ENCODE measurements around the gene CDKL4.

The CDKL4 gene

DNA sequence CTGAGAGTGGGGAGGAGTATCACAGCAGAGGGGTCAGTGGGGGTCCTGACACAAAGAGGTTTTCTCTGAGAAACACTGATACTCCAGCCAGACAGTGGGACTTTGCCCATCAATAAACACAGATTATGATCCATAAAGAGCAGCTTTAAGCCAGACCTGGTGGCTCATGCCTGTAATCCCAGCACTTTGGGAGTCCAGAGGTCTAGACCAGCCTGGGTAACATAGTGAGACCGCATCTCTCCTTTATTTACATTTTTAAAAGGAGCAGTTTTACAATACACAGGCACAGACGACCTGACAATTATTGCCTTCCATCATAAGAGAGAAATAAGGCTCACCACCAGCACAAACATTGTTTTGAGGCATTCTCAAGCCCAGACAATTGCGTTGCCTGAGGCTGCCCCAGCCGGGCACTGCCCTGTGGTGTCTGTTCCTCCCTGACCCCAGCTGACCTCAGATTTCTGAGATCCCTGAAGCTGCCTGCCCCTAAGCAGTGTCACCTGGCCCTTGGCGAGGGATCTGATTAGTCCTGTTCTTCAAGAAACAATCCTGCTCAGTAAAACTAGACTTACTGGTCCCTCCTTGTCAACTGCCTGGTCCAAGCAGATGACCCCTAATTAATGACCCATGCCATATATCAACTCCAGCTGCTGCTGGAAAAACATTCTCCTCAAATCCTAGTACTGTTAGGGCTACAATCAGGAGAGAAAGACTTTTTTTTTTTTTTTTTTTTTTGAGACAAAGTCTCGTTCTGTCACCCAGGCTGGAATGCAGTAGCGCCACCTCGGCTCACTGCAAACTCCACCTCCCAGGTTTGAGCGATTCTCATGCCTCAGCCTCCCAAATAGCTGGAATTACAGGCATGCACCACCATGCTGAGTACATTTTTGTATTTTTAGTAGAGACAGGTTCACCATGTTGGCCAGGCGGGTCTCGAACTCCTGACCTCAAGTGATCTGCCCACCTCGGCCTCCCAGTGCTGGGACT lies 63.5 kb downstream of the CDKL4 start:
- TF ChIP-seq ZNF776 (tag by site-specific recombination; IDR thresholded peaks at IDR 0.05; ENCODE audit: borderline replicate concordance), result no peak
- no peak for TF ChIP-seq ZNF341 (tag by site-specific recombination; IDR thresholded peaks at IDR 0.05; ENCODE audit: low read depth)
- no peak for TF ChIP-seq ZNF513 (tag by site-specific recombination; IDR thresholded peaks at IDR 0.05)
- TF ChIP-seq GLIS2 (tag by site-specific recombination; IDR thresholded peaks at IDR 0.05), result no peak
- no peak for TF ChIP-seq GFI1B (tag by site-specific recombination; IDR thresholded peaks at IDR 0.05)
- TF ChIP-seq, protein P1, sequence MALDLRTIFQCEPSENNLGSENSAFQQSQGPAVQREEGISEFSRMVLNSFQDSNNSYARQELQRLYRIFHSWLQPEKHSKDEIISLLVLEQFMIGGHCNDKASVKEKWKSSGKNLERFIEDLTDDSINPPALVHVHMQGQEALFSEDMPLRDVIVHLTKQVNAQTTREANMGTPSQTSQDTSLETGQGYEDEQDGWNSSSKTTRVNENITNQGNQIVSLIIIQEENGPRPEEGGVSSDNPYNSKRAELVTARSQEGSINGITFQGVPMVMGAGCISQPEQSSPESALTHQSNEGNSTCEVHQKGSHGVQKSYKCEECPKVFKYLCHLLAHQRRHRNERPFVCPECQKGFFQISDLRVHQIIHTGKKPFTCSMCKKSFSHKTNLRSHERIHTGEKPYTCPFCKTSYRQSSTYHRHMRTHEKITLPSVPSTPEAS (tag by site-specific recombination; IDR thresholded peaks at IDR 0.05), result no peak
- no peak for TF ChIP-seq ZNF701 (tag by site-specific recombination; IDR thresholded peaks at IDR 0.05)
- no peak for TF ChIP-seq IKZF3 (tag by site-specific recombination; IDR thresholded peaks at IDR 0.05)
- TF ChIP-seq ZFP3 (tag by site-specific recombination; IDR thresholded peaks at IDR 0.05; ENCODE audit: low read depth), result no peak
- TF ChIP-seq BCL6B (tag by site-specific recombination; IDR thresholded peaks at IDR 0.05), result no peak
- TF ChIP-seq, protein P2, sequence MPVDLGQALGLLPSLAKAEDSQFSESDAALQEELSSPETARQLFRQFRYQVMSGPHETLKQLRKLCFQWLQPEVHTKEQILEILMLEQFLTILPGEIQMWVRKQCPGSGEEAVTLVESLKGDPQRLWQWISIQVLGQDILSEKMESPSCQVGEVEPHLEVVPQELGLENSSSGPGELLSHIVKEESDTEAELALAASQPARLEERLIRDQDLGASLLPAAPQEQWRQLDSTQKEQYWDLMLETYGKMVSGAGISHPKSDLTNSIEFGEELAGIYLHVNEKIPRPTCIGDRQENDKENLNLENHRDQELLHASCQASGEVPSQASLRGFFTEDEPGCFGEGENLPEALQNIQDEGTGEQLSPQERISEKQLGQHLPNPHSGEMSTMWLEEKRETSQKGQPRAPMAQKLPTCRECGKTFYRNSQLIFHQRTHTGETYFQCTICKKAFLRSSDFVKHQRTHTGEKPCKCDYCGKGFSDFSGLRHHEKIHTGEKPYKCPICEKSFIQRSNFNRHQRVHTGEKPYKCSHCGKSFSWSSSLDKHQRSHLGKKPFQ (tag by site-specific recombination; IDR thresholded peaks at IDR 0.05), result no peak
- no peak for TF ChIP-seq ZFP41 (tag by site-specific recombination; IDR thresholded peaks at IDR 0.05; ENCODE audit: borderline replicate concordance)
- no peak for TF ChIP-seq GLIS1 (tag by site-specific recombination; IDR thresholded peaks at IDR 0.05)
- H3K27ac ChIP-seq (ENCODE audit: extremely low read depth, low read depth, low read length), result no peak overlapping the region
- no peaks in the 10 kb centered on the region for H3K9me3 ChIP-seq (ENCODE audit: control insufficient read depth, insufficient read depth, low read depth, low read length)
- ChIA-PET POLR2A (no interaction called here), CTCF (no interaction called here)
- H3K4me3 ChIP-seq (ENCODE audit: low read depth, low read length), result no peak overlapping the region
- peaks cover 3% of the 10 kb centered on the region; the same call in 1 of the 2 replicates for H3K4me1 ChIP-seq (ENCODE audit: control insufficient read depth, insufficient read depth, low read length)
- no peaks in the 10 kb centered on the region for H3K36me3 ChIP-seq (ENCODE audit: control insufficient read depth in 2 of 2, insufficient read depth in 1 of 2, low read length in 2 of 2)

DNA sequence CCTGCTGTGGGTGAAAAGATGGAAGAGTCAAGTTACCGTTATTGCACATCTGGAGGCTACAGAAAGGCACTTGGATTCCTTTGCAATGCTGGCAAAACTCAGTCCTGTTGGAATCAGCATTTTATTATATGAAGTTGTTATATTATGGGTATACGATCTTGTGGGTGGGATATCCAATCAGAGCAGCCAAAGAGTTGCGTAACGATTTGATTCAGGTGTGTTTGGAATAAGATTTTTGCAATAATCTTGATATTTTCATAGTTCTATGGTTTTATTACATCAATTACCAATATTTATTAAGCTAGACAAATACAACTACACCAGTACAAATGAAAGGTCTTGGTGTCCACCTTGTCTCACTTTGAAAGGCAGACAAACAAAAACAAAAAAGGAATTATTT lies 65.0 kb downstream of the CDKL4 start:
- no peak for TF ChIP-seq ZNF366 (tag by site-specific recombination; conservative IDR thresholded peaks at IDR 0.05)
- no peak for TF ChIP-seq REPIN1 (tag by site-specific recombination; IDR thresholded peaks at IDR 0.05; ENCODE audit: low read depth)
- no peak for TF ChIP-seq GFI1B (tag by site-specific recombination; IDR thresholded peaks at IDR 0.05)
- ChIA-PET CTCF (no interaction called here), POLR2A (no interaction called here)
- no peaks in the 10 kb centered on the region for H3K36me3 ChIP-seq (ENCODE audit: control insufficient read depth in 2 of 2, insufficient read depth in 1 of 2, low read length in 2 of 2)
- no peak overlapping the region for H3K27ac ChIP-seq (ENCODE audit: extremely low read depth, low read depth, low read length)
- no peaks in the 10 kb centered on the region for H3K9me3 ChIP-seq (ENCODE audit: control insufficient read depth, insufficient read depth, low read depth, low read length)
- peaks cover 4% of the 10 kb centered on the region; the same call in 1 of the 2 replicates for H3K4me1 ChIP-seq (ENCODE audit: control insufficient read depth, insufficient read depth, low read length)
- no peak overlapping the region for H3K4me3 ChIP-seq (ENCODE audit: low read depth, low read length)
